Tibial artery (tissue), 4 donors: ENCODE results near the gene ERV3-1.
"Not testable (repeated sequence)": the region's sequence is repeated elsewhere in the genome, so short reads cannot be mapped to it uniquely, and the experiment has no call there.

ENCODE experiments used
- DNase-seq, 2 donors: peaks; one replicate each; pipeline ENCODE4 v3.0.0-alpha.2; 2019
- H3K27ac ChIP-seq, 2 donors: fragments of 200-600 bp; sonication (generic) in 1 of 2; 1 replicate in 1 of 2; 2 replicates in 1 of 2; pipeline ENCODE4 v1.5.1; 2018 to 2019; ENCODE audit warnings: mild to moderate bottlenecking in 1 of 2
- H3K27me3 ChIP-seq, 2 donors: fragments of 200-600 bp; sonication (generic) in 1 of 2; one replicate each; pipeline versions ENCODE4 v1.5.1 to v1.6.0; 2016 to 2019
- H3K36me3 ChIP-seq, 3 donors: fragments of 200-600 bp; sonication (generic) in 2 of 3; one replicate each; pipeline ENCODE4 v1.5.1; 2016 to 2019; ENCODE audit warnings: mild to moderate bottlenecking in 2 of 3
- H3K4me1 ChIP-seq, 4 donors: fragments of 200-600 bp; sonication (generic) in 2 of 4; 1 replicate in 3 of 4; 2 replicates in 1 of 4; pipeline ENCODE4 v1.5.1; 2016 to 2019
- H3K4me3 ChIP-seq, 2 donors: fragments of 200-600 bp; sonication (generic) in 1 of 2; 1 replicate in 1 of 2; 2 replicates in 1 of 2; pipeline ENCODE4 v1.5.1; 2018 to 2019; ENCODE audit warnings: mild to moderate bottlenecking in 2 of 2
- H3K9me3 ChIP-seq, 3 donors: fragments of 200-600 bp; sonication (generic) in 1 of 3; one replicate each; pipeline ENCODE4 v1.5.1; 2016 to 2019
- CTCF ChIP-seq, 2 experiments: fragments of 200-600 bp in 1 of 2; fragments of 450-650 bp in 1 of 2; IDR thresholded peaks; one replicate each; pipeline ENCODE4 v1.5.1; 2017 to 2019; ENCODE audit warnings: antibody characterized with exemption in 2 of 2, mild to moderate bottlenecking in 1 of 2, moderate library complexity in 1 of 2
- intact Hi-C: fragments of 100-400 bp; cut with DNase I; formaldehyde crosslinking; loops from one replicate; pipeline ENCODE4 v1.15.0; 2023; ENCODE audit warnings: low total_unique reads

ERV3-1 gene

DNA sequence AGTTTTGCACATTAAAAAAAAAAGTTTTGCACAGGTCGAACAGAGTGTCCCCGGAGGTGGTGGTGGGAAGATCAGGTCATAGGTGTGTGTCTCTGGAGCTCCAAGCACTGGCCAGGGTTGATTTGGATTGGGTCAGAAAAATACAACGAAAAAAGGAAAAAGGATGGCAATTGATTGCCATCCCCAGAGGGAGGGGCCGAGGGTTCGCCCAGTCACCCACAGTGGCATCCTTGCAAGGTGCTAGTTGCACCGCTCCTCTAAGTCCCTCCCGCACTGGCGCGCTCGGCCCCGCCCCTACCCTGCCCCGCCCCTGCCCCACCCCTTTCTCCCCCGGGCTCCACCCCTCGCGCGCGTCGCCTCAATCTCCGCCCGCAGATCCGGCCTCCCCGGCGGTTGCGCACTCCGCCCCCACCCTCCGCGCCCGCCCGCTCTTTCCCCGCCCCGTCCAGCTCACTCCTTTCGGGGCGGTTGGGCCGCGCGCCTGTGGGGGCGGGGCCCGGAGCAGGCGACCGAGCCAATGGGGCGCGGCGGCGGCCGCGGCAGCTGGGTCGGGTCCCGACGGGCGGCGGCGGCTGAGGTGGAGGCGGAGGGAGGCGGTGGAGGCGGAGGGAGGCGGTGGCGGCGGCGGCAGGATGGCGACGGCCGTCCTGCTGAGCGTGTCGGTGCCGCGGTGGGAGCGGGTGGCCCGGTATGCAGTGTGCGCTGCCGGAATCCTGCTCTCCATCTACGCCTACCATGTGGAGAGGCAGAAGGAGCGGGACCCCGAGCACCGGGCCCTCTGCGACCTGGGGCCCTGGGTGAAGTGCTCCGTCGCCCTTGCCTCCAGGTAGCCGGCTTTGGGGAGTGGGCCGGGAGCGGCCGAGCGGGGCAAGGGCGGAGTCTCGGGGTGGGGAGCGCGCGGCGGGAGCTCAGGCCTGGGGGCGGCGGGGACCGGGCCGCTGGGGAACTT lies 31.5 kb upstream of the ERV3-1 start:
- Histone ChIP-seq H3K27me3 (no peaks in the 10 kb centered on the region), H3K4me1 (peaks cover 0 to 4% (median 0%) of the 10 kb centered on the region in 4 donors), H3K4me3 (peak overlapping the region; percentile 71 to 85), H3K27ac (peak overlapping the region; percentile 83 to 85), H3K36me3 (no peaks in the 10 kb centered on the region), H3K9me3 (no peaks in the 10 kb centered on the region)
- peak; percentile 88 to 96 for DNase-seq
- TF ChIP-seq CTCF (IDR thresholded peaks at IDR 0.05): no peak
- intact Hi-C loops: no loop called here

DNA sequence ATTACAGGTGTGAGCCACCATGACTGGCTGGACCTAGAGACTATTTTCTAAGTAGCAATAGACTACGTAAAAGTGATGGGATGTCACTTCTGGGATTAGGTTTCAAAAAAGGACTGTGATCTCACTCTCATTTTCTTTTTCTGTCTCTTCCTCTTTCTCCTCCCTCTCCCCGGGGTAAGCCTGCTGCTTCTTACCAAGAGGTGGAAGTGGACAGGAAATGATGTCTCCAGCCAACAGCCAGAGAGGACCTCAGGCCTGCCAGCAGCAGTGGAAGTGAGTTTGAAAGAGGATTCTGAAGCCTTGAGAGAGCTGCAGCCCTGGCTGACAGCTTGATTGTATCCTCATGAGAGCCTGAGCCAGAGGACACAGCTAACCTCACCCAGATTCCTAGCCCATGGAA lies 30.0 kb upstream of the ERV3-1 start:
- H3K27me3 ChIP-seq, H3K27ac ChIP-seq, intact Hi-C loops, H3K4me3 ChIP-seq, H3K36me3 ChIP-seq, H3K4me1 ChIP-seq, H3K9me3 ChIP-seq: not testable (repeated sequence)
- peak in 1 of 2 donors; percentile 54 for DNase-seq

DNA sequence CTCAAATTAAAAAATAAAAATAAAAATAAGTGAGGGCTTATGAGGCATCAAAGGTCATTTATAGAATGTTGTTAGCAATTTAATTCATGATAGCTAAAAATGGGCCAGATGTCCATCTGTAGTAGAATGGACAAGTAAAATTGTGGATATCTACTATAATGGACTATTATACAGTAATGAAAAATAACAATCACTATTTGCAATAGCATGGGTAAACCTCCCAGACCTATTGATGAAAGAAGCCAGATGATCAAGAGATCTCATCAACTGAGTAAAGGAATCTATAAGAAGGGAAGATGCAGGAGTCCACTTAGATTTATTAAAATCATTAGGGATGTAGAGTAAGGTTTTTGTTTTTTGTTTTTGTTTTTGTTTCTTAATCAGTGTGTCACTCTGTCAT lies 29.0 kb upstream of the ERV3-1 start:
- intact Hi-C loops, H3K27ac ChIP-seq, H3K4me1 ChIP-seq: not testable (repeated sequence)

DNA sequence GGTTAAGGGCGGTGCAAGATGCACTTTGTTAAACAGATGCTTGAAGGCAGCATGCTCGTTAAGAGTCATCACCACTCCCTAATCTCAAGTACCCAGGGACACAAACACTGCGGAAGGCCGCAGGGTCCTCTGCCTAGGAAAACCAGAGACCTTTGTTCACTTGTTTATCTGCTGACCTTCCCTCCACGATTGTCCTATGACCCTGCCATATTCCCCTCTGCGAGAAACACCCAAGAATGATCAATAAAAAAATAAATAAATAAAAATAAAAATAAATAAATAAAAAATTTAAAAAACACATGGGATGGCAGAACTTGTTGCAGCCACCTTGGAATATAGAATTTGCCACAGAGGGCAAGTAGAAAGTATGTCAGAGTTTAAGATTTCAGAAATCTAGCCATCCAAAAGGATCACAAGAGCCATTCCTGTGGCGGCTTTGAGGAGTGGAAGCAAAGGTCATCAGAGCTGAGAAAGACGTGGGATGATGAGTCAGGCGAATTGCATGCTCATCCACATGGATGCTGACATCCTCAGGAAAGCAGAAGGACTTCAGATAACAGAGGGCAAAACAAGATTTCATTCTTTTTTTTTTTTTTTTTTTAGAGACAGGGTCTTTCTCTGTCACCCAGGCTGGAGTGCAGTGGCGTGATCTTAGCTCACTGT lies 27.8 kb upstream of the ERV3-1 start:
- H3K27me3 ChIP-seq, H3K4me3 ChIP-seq, intact Hi-C loops, H3K36me3 ChIP-seq, DNase-seq, H3K4me1 ChIP-seq, H3K27ac ChIP-seq, H3K9me3 ChIP-seq: not testable (repeated sequence)

More for the DNA sequence above, 29.0 kb upstream of the ERV3-1 start:
- not testable (repeated sequence) for H3K36me3 ChIP-seq, DNase-seq, H3K4me3 ChIP-seq, H3K27me3 ChIP-seq, H3K9me3 ChIP-seq

- DNase-seq, H3K27ac ChIP-seq, H3K4me3 ChIP-seq, H3K9me3 ChIP-seq, H3K27me3 ChIP-seq, H3K36me3 ChIP-seq, H3K4me1 ChIP-seq, intact Hi-C loops: not testable (repeated sequence)
Measured at GRCh38 chr7:65033391-65033790, 26.9 kb upstream of the ERV3-1 start.

DNA sequence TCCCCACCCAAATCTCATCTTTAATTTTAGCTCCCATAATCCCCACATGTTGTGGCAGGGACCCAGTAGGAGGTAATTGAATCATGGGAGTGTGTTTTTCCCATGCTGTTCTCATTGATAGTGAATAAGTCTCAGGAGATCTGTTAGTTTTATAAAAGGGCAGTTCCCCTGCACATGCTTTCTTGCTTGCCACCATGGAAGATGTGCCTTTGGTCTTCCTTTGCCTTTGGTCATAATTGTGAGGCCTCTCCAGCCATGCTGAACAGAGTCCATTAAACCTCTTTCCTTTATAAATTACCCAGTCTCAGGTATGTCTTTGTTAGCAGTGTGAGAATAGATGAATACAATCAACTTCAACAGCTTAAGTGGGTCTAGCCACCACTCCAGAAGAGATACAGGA lies 18.5 kb upstream of the ERV3-1 start:
- H3K27ac ChIP-seq, H3K9me3 ChIP-seq, DNase-seq, H3K4me1 ChIP-seq, H3K36me3 ChIP-seq, H3K4me3 ChIP-seq, intact Hi-C loops, H3K27me3 ChIP-seq: not testable (repeated sequence)

- H3K27ac ChIP-seq, intact Hi-C loops, DNase-seq, H3K27me3 ChIP-seq, H3K36me3 ChIP-seq, H3K4me1 ChIP-seq, H3K4me3 ChIP-seq, H3K9me3 ChIP-seq: not testable (repeated sequence)
Measured at GRCh38 chr7:65020978-65021377, 14.5 kb upstream of the ERV3-1 start.

- H3K27me3 ChIP-seq, H3K4me3 ChIP-seq, intact Hi-C loops, DNase-seq, H3K9me3 ChIP-seq, H3K27ac ChIP-seq, H3K36me3 ChIP-seq: not testable (repeated sequence)
- H3K4me1 ChIP-seq: peaks cover 0 to 11% (median 4%) of the 10 kb centered on the region in 4 donors
Measured at GRCh38 chr7:65009881-65010280, 3.4 kb upstream of the ERV3-1 start.

GRCh38 chr7:65009394-65009793 lies 2.9 kb upstream of the ERV3-1 start:
- intact Hi-C loops, H3K4me3 ChIP-seq, H3K36me3 ChIP-seq, H3K9me3 ChIP-seq, H3K27ac ChIP-seq, H3K27me3 ChIP-seq, DNase-seq: not testable (repeated sequence)
- peaks cover 0 to 16% (median 9%) of the 10 kb centered on the region in 4 donors for H3K4me1 ChIP-seq

GRCh38 chr7:65007036-65007435 lies 549 bp upstream of the ERV3-1 start:
- peak overlapping the region; percentile 82 to 94 for H3K27ac ChIP-seq
- intact Hi-C loops, DNase-seq, H3K27me3 ChIP-seq, H3K36me3 ChIP-seq, H3K9me3 ChIP-seq: not testable (repeated sequence)
- H3K4me3 ChIP-seq: peak overlapping the region; percentile 67 to 91
- peaks cover 0 to 29% (median 15%) of the 10 kb centered on the region in 4 donors for H3K4me1 ChIP-seq
